Astrocyte (in vitro differentiated cells and primary cell): Measurements from ENCODE around the gene TNXB.
"Not testable (repeated sequence)": the region's sequence is repeated elsewhere in the genome, so short reads cannot be mapped to it uniquely, and the experiment has no call there.

Experiments
- EZH2 ChIP-seq: IDR thresholded peaks from 2 replicates; pipeline ENCODE4 v1.6.1; 2012; ENCODE audit warnings: mild to moderate bottlenecking, low read length, inconsistent platforms; ENCODE audit not compliant: insufficient read depth
- TF ChIP-seq, protein P1 (sequence below): IDR thresholded peaks from 2 replicates; pipeline ENCODE4 v1.5.1; 2011; ENCODE audit warnings: low read depth, mild to moderate bottlenecking, inconsistent platforms, low read length, moderate library complexity; ENCODE audit not compliant: insufficient read depth

- TF ChIP-seq, protein P1, sequence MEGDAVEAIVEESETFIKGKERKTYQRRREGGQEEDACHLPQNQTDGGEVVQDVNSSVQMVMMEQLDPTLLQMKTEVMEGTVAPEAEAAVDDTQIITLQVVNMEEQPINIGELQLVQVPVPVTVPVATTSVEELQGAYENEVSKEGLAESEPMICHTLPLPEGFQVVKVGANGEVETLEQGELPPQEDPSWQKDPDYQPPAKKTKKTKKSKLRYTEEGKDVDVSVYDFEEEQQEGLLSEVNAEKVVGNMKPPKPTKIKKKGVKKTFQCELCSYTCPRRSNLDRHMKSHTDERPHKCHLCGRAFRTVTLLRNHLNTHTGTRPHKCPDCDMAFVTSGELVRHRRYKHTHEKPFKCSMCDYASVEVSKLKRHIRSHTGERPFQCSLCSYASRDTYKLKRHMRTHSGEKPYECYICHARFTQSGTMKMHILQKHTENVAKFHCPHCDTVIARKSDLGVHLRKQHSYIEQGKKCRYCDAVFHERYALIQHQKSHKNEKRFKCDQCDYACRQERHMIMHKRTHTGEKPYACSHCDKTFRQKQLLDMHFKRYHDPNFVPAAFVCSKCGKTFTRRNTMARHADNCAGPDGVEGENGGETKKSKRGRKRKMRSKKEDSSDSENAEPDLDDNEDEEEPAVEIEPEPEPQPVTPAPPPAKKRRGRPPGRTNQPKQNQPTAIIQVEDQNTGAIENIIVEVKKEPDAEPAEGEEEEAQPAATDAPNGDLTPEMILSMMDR = not testable (repeated sequence)
- not testable (repeated sequence) for TF ChIP-seq EZH2
Measured at GRCh38 chr6:32038878-32039277, 70.3 kb downstream of the TNXB start.
